Measurements from ENCODE around the gene PDLIM5.

Gene PDLIM5

DNA sequence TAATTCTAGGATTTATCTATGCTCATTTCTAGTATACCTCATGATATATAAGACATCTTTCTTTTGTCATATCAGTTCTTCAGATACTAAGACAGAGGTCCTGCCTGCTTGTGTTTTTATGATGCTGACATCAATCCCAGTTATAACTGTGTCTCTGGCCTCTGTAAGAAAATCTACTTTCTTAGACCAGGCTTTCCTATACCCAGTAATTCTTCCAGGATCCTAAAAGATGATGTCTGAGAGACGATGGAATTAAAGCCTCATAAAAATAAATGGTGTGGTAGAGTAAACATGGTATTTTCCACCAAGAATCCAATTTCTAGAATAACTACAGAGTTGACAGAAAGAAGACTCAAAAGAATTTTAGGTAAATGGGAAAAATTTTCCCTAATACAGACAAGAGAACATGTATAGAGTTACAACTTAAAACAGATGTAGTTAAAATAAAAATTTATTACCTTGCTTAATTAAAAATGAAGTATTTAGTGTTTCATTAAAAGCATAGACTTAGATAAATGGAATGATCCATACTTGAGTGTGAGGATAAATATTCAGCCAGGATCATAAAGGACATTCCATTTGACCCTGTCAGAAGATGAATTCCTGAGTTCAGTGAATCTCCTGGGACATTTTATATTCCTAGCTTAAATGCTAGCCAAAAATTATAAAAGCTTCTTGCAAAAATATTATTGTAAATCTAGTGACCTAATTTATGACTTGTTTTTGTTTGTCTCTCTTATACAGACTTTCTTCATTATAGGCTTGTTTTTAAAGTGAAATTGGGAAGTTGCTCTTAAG lies 137.4 kb downstream of the PDLIM5 start:
- no peak overlapping the region for H3K4me3 ChIP-seq (ENCODE audit: low read length)
- no peak overlapping the region for H3K9ac ChIP-seq (ENCODE audit: low read length)
- peaks cover 2% of the 10 kb centered on the region for H3K4me1 ChIP-seq (ENCODE audit: control insufficient read depth, insufficient read depth, low read length)
- H3K27me3 ChIP-seq (ENCODE audit: control insufficient read depth, insufficient read depth, low read length): no peaks in the 10 kb centered on the region
- H3K27ac ChIP-seq (ENCODE audit: low read depth, low read length): no peak overlapping the region
- H3K36me3 ChIP-seq (ENCODE audit: control insufficient read depth, insufficient read depth, low read length): peaks cover 5% of the 10 kb centered on the region

DNA sequence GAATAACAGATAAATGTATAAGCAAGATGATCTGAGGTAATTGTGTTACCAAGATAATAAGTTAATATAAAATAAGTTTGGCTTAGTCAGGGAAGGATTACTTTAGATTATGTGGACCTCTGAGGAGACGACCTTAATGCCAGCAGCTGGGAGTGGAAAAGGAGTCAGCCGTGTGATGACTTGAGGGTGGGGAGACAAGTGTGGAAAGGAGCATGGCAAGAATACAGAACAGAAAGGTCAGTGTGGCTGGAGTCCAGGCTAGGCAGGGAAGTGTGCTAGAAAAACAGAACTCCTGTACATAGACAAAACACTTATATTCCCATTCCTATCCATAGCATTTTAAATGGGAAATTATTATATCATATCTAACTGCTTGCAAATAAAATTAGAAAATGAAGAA lies 138.8 kb downstream of the PDLIM5 start:
- H3K9ac ChIP-seq (ENCODE audit: low read length): no peak overlapping the region
- no peak overlapping the region for H3K4me3 ChIP-seq (ENCODE audit: low read length)
- H3K4me1 ChIP-seq (ENCODE audit: control insufficient read depth, insufficient read depth, low read length): peaks cover 2% of the 10 kb centered on the region
- H3K27ac ChIP-seq (ENCODE audit: low read depth, low read length): no peak overlapping the region
- H3K36me3 ChIP-seq (ENCODE audit: control insufficient read depth, insufficient read depth, low read length): peaks cover 5% of the 10 kb centered on the region
- H3K27me3 ChIP-seq (ENCODE audit: control insufficient read depth, insufficient read depth, low read length): no peaks in the 10 kb centered on the region

DNA sequence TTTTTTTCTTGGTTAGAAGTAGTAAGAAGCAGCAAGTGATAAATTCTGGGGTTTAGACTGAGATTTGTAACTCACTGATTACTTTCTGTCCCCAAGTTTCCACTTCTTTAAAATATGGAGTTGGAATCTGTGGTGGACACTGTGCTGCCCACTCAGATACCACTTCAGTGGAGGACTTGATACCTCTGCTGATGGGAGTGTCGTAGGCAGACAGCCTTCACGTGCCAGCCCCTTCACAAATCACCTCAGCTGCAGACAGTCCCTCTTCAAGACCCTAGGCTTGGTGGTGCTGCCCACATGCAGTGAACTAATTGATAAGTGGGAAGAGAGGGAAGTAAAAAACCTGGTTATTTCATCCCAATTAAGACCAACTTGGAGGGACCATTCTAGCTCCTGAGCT lies 139.5 kb downstream of the PDLIM5 start:
- peaks cover 2% of the 10 kb centered on the region for H3K4me1 ChIP-seq (ENCODE audit: control insufficient read depth, insufficient read depth, low read length)
- H3K36me3 ChIP-seq (ENCODE audit: control insufficient read depth, insufficient read depth, low read length): peaks cover 4% of the 10 kb centered on the region

DNA sequence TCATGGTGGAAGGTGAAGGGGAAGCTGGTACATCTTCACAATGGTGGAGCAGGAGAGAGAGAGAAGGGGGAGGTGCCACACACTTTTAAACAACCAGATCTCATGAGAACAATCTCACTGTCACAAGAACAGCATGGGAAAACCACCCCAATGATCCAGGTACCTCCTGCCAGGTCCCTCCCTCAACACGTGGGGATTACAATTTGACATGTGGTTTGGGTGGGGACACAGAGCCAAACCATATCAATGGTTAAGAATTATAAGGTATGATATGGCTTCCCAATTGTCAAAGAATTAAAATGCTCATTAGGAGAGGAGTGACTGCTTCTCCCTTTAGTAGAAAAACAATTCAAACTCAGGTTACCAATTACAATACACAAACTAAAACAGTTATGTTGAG lies 143.3 kb downstream of the PDLIM5 start:
- H3K4me3 ChIP-seq (ENCODE audit: low read length): no peak overlapping the region
- H3K27ac ChIP-seq (ENCODE audit: low read depth, low read length): no peak overlapping the region
- H3K27me3 ChIP-seq (ENCODE audit: control insufficient read depth, insufficient read depth, low read length): no peaks in the 10 kb centered on the region
- no peaks in the 10 kb centered on the region for H3K36me3 ChIP-seq (ENCODE audit: control insufficient read depth, insufficient read depth, low read length)
- H3K4me1 ChIP-seq (ENCODE audit: control insufficient read depth, insufficient read depth, low read length): no peaks in the 10 kb centered on the region
- H3K9ac ChIP-seq (ENCODE audit: low read length): no peak overlapping the region

More for the DNA sequence above, 139.5 kb downstream of the PDLIM5 start:
- H3K27me3 ChIP-seq (ENCODE audit: control insufficient read depth, insufficient read depth, low read length): no peaks in the 10 kb centered on the region
- no peak overlapping the region for H3K4me3 ChIP-seq (ENCODE audit: low read length)
- H3K9ac ChIP-seq (ENCODE audit: low read length): no peak overlapping the region
- no peak overlapping the region for H3K27ac ChIP-seq (ENCODE audit: low read depth, low read length)

DNA sequence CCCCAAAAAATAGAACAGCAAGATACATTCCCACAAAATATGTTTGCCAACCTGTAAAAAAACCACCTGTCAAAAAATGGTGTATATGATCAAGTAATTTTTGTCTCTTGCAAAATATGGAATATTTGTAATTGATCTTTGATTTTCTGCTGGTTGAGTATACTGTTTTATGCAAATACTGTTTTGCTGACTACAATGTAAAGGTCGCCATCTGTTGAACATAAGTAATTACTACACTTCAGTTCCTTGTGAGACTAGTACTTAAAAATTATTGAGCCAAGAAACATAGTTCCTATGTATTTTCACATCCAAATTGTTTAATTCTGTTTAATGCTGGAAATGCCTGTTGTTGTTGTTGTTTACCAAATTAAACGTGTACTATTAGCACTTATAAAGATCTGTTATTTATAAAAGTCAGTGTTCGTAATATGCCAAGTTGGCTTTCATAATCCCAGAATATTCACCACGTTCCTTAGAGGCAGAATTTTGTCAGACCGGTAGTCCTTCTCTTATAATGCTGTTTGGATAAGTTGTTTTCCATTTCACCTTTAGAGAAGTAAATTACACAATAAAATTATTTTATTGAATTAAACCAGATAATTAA lies 144.2 kb downstream of the PDLIM5 start:
- Histone ChIP-seq H3K27ac (ENCODE audit: low read depth, low read length) (no peak overlapping the region), H3K36me3 (ENCODE audit: control insufficient read depth, insufficient read depth, low read length) (no peaks in the 10 kb centered on the region), H3K27me3 (ENCODE audit: control insufficient read depth, insufficient read depth, low read length) (no peaks in the 10 kb centered on the region), H3K9ac (ENCODE audit: low read length) (no peak overlapping the region), H3K4me3 (ENCODE audit: low read length) (no peak overlapping the region), H3K4me1 (ENCODE audit: control insufficient read depth, insufficient read depth, low read length) (no peaks in the 10 kb centered on the region)

DNA sequence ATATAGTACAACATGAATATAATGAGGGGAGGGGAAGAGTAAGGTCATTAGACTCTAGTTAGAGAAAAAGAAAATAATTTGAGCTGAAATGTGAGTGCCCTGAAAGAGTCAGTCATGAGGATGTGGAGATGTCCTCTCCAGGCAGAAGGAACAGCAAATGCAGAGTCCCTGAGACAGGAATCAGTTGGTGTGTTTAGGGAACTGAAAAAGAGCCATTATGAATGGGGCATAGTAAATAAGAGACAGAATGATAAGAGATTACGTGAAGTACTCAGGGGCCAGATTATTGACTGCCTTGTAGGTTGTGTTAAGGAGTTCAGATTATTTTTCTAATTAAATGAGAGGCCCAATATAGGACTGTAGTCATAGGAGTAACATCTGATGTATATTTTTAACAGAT lies 147.0 kb downstream of the PDLIM5 start:
- Histone ChIP-seq H3K36me3 (ENCODE audit: control insufficient read depth, insufficient read depth, low read length) (no peaks in the 10 kb centered on the region), H3K27ac (ENCODE audit: low read depth, low read length) (no peak overlapping the region), H3K4me3 (ENCODE audit: low read length) (no peak overlapping the region), H3K4me1 (ENCODE audit: control insufficient read depth, insufficient read depth, low read length) (no peaks in the 10 kb centered on the region), H3K9ac (ENCODE audit: low read length) (no peak overlapping the region), H3K27me3 (ENCODE audit: control insufficient read depth, insufficient read depth, low read length) (no peaks in the 10 kb centered on the region)

DNA sequence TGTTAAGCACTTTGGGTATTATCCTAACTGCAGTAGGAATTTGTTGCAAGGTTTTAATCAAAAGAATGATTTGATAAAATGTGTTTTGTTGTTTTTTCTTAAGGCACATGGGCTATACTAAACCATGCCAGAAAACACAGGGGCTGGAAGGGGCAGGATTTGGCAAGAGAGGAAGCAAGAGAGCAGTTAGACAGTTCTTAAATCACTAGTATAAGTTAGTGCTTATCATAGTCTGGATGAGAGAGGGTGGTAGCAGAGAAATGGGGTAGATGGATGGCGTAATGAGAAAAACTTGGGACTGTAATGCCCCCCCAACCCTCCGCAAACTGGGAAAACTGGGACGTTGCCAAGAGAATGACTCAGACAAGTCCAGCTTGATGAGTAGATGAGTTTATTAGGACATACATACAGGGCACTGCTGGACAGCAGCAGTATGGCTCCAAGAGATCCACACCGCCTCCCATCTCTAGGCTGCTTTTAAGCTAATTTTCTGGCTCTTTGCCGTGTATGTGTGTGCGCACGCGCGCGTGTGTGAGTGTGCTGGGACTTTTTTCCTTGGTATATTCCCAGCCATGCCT lies 151.5 kb downstream of the PDLIM5 start:
- Histone ChIP-seq H3K4me1 (ENCODE audit: control insufficient read depth, insufficient read depth, low read length) (peaks cover 2% of the 10 kb centered on the region), H3K36me3 (ENCODE audit: control insufficient read depth, insufficient read depth, low read length) (no peaks in the 10 kb centered on the region), H3K4me3 (ENCODE audit: low read length) (no peak overlapping the region), H3K27me3 (ENCODE audit: control insufficient read depth, insufficient read depth, low read length) (no peaks in the 10 kb centered on the region), H3K27ac (ENCODE audit: low read depth, low read length) (no peak overlapping the region), H3K9ac (ENCODE audit: low read length) (no peak overlapping the region)

DNA sequence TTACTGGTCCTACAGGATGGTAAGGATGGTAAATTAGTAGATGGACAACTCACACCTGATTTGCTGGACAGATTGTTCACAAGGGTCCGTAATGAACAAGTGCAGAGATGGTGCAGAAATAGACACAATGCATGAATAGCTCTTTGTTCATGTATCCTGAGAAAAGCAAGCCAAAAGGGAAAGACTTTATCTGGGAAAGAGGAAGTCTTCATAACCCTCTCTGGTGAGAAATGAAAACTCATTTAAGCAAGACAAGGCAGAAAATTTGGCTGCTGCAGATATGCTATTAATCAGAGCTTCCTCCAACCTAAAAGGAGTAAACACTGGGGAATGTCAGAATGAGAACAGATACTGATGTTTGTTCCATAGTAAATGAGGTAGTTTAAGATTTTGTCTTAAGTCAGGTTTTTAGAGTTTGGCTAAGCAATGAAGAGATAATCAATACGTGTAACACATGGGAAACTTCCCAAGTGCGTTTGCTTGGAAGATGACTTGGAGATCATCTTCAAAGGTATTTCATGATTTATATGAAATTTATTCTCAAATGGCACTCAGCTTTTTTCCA lies 153.6 kb downstream of the PDLIM5 start:
- no peaks in the 10 kb centered on the region for H3K36me3 ChIP-seq (ENCODE audit: control insufficient read depth, insufficient read depth, low read length)
- no peaks in the 10 kb centered on the region for H3K27me3 ChIP-seq (ENCODE audit: control insufficient read depth, insufficient read depth, low read length)
- no peak overlapping the region for H3K27ac ChIP-seq (ENCODE audit: low read depth, low read length)
- H3K9ac ChIP-seq (ENCODE audit: low read length): no peak overlapping the region
- H3K4me3 ChIP-seq (ENCODE audit: low read length): no peak overlapping the region
- H3K4me1 ChIP-seq (ENCODE audit: control insufficient read depth, insufficient read depth, low read length): peaks cover 2% of the 10 kb centered on the region

DNA sequence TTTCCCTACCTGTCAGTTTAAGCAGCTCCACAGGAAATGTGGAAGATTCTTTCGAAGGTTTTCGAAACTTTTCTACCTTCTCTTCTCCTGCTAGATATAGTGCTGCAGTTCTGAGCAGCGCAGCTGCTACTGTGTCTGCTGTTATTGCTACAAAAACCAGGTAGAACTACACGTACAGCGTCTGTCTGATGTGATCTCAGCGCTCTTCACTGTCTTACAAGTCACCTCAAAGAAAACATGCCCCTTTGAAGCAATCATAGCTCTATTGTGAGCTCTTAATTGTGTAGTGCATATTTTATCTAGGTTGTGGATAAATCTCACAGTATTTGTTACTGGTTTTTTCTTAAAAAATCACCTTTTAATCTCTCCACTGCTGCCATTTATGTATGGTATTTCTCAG lies 158.4 kb downstream of the PDLIM5 start:
- H3K9ac ChIP-seq (ENCODE audit: low read length): no peak overlapping the region
- no peak overlapping the region for H3K4me3 ChIP-seq (ENCODE audit: low read length)
- H3K4me1 ChIP-seq (ENCODE audit: control insufficient read depth, insufficient read depth, low read length): peaks cover 1% of the 10 kb centered on the region
- H3K27ac ChIP-seq (ENCODE audit: low read depth, low read length): no peak overlapping the region
- H3K36me3 ChIP-seq (ENCODE audit: control insufficient read depth, insufficient read depth, low read length): no peaks in the 10 kb centered on the region
- H3K27me3 ChIP-seq (ENCODE audit: control insufficient read depth, insufficient read depth, low read length): no peaks in the 10 kb centered on the region

DNA sequence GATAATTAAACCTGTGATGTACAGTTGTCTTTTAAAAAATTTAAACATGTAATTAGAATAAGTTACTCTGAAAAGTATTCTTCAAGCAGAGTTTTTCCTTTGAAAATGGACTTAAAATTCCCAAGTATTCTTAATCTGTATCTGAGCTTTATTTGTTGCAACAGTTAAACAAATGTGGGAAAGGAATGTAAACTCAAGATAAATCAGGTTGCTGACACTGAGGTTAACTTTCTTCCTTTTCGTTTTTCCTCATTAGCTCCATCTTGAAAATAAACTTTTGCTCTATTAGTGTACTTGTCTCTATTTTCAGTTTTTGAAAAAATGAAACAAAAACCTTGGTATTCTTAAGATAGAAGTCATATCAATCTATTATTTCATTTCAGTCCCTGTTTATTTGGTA lies 161.5 kb downstream of the PDLIM5 start:
- Histone ChIP-seq H3K27ac (ENCODE audit: low read depth, low read length) (no peak overlapping the region), H3K4me1 (ENCODE audit: control insufficient read depth, insufficient read depth, low read length) (no peaks in the 10 kb centered on the region), H3K9ac (ENCODE audit: low read length) (no peak overlapping the region), H3K36me3 (ENCODE audit: control insufficient read depth, insufficient read depth, low read length) (no peaks in the 10 kb centered on the region), H3K27me3 (ENCODE audit: control insufficient read depth, insufficient read depth, low read length) (no peaks in the 10 kb centered on the region), H3K4me3 (ENCODE audit: low read length) (no peak overlapping the region)

DNA sequence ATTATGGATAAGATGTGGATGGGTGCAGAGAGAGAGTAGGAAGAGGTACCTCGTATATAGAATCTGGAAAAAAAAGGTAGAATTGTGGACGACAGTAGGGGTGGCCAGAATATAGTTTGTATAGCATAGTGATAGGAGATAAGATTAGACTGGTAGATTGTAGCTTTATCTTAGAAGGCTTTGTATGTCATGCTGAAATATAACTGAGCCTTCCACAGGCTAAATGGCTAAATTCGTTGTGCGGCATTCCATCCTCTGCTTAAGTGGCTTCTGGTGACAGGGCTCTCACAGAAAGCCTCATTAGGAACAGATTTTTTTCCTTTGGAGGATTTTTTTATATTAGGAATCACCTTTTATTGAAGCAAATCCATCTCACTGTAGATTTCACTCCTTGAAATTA lies 163.7 kb downstream of the PDLIM5 start:
- H3K27ac ChIP-seq (ENCODE audit: low read depth, low read length): no peak overlapping the region
- H3K27me3 ChIP-seq (ENCODE audit: control insufficient read depth, insufficient read depth, low read length): no peaks in the 10 kb centered on the region
- peaks cover 6% of the 10 kb centered on the region for H3K36me3 ChIP-seq (ENCODE audit: control insufficient read depth, insufficient read depth, low read length)
- no peak overlapping the region for H3K4me3 ChIP-seq (ENCODE audit: low read length)
- no peaks in the 10 kb centered on the region for H3K4me1 ChIP-seq (ENCODE audit: control insufficient read depth, insufficient read depth, low read length)
- H3K9ac ChIP-seq (ENCODE audit: low read length): no peak overlapping the region

DNA sequence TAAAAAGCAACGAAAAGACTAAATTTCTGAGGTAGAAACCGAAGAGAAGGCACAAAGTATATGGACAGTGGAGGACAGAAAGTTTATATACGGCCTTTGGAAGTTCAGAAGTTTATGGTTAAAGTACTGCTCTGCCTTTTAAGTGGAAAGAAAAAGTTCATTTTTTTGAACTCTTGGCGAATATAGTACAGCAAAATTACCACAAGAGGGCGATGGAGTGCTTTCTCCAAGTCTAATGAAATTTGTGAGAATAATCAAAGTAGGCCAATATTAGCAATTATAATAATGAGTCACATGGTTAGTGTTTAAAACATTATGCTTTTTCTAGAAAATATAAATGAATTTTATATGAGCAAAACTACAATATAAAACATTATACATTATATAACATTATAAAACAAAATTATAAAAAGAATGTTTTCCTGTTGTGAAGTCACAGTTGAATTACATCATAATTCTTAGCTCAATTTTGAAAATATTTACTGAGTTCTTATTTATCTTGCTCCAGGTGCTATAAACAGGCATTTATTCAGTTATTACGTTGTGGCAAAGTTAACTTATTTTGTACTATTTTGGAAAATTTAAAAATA lies 169.8 kb downstream of the PDLIM5 start:
- no peak overlapping the region for H3K27ac ChIP-seq (ENCODE audit: low read depth, low read length)
- no peak overlapping the region for H3K9ac ChIP-seq (ENCODE audit: low read length)
- peaks cover 6% of the 10 kb centered on the region for H3K36me3 ChIP-seq (ENCODE audit: control insufficient read depth, insufficient read depth, low read length)
- H3K4me1 ChIP-seq (ENCODE audit: control insufficient read depth, insufficient read depth, low read length): peaks cover 3% of the 10 kb centered on the region
- no peak overlapping the region for H3K4me3 ChIP-seq (ENCODE audit: low read length)
- no peaks in the 10 kb centered on the region for H3K27me3 ChIP-seq (ENCODE audit: control insufficient read depth, insufficient read depth, low read length)
